HG03280 (cell line): Measurements from ENCODE around the gene USP8.
"Not testable (repeated sequence)": the region's sequence is repeated elsewhere in the genome, so short reads cannot be mapped to it uniquely, and the experiment has no call there.

ENCODE experiments used
- ATAC-seq: cut with Tn5 transposase; IDR thresholded peaks from one replicate; pipeline ENCODE4 v1.9.1; 2021; ENCODE audit warnings: mild to moderate bottlenecking, moderate library complexity; ENCODE audit not compliant: unreplicated experiment

Gene USP8

GRCh38 chr15:50438251-50438650 is 14.0 kb downstream of the USP8 start:
- ATAC-seq, result no peak

- no peak for ATAC-seq
Measured at GRCh38 chr15:50440932-50441331, 16.7 kb downstream of the USP8 start.

GRCh38 chr15:50452927-50453326 is 28.7 kb downstream of the USP8 start:
- ATAC-seq, result no peak

GRCh38 chr15:50458348-50459112 is 34.3 kb downstream of the USP8 start:
- no peak for ATAC-seq

GRCh38 chr15:50463423-50464358 is 39.5 kb downstream of the USP8 start:
- no peak for ATAC-seq

- ATAC-seq, result no peak
Measured at GRCh38 chr15:50471072-50471471, 46.9 kb downstream of the USP8 start.

GRCh38 chr15:50476143-50476542 is 51.9 kb downstream of the USP8 start:
- ATAC-seq, result no peak

- ATAC-seq, result peak; percentile 62
Measured at GRCh38 chr15:50484781-50485180, 60.6 kb downstream of the USP8 start.

GRCh38 chr15:50485389-50485788 is 61.2 kb downstream of the USP8 start:
- ATAC-seq, result no peak

- ATAC-seq, result no peak
Measured at GRCh38 chr15:50487287-50487686, 63.1 kb downstream of the USP8 start.

GRCh38 chr15:50493625-50494024 is 69.4 kb downstream of the USP8 start:
- no peak for ATAC-seq

- not testable (repeated sequence) for ATAC-seq
Measured at GRCh38 chr15:50494547-50494946, 70.3 kb downstream of the USP8 start.

GRCh38 chr15:50496692-50497091 is 72.5 kb downstream of the USP8 start:
- no peak for ATAC-seq

- no peak for ATAC-seq
Measured at GRCh38 chr15:50500352-50500751, 76.1 kb downstream of the USP8 start.

GRCh38 chr15:50501815-50502214 is 77.6 kb downstream of the USP8 start:
- no peak for ATAC-seq

- no peak for ATAC-seq
Measured at GRCh38 chr15:50503144-50503543, 78.9 kb downstream of the USP8 start.

- ATAC-seq, result not testable (repeated sequence)
Measured at GRCh38 chr15:50505656-50506055, 81.5 kb downstream of the USP8 start.

GRCh38 chr15:50506121-50506520 is 81.9 kb downstream of the USP8 start:
- no peak for ATAC-seq

GRCh38 chr15:50513001-50513400 is 88.8 kb downstream of the USP8 start:
- ATAC-seq, result no peak

- no peak for ATAC-seq
Measured at GRCh38 chr15:50519740-50520425, 95.7 kb downstream of the USP8 start.

GRCh38 chr15:50523851-50524251 is 99.6 kb downstream of the USP8 start:
- ATAC-seq, result no peak
